ENCODE measurements around the gene TFEB.

The TFEB gene

DNA sequence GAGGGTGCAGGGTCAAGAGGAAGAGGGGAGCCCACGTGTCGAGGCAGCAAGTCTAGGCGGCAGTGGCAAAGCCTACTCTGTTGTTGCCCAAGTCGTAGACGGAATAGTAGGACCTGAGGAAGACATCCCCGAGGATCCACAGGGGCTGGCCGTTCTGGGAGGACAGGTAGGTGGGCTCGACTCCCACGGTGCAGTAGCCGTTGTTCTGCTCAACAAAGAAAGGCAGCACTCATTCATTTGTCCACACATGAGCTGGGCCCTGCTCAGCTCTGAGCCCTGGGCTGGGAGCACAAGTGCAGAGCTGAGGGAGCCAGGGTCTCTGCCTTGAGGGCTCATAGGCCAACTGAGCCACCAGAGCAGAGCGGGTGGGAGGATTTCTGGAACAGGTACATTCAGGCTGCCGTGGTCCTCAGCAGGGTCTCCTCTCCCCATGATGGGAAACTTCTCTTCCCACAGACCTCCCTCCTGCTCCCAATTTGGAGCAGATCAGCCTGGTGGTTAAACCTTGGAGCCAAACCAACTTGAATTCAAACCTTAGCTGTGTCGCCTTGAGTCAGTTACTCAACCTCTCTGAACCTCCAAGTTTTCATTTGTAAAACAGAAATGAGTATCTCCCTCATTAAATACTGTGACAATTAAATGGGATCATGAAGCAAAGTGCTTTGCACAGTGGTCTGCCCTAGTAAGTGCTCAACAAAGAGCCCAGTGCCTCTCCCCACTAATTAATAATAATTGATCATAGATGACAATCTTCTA, 1.6 kb upstream of the TFEB start:
- DNase-seq = no peak

DNA sequence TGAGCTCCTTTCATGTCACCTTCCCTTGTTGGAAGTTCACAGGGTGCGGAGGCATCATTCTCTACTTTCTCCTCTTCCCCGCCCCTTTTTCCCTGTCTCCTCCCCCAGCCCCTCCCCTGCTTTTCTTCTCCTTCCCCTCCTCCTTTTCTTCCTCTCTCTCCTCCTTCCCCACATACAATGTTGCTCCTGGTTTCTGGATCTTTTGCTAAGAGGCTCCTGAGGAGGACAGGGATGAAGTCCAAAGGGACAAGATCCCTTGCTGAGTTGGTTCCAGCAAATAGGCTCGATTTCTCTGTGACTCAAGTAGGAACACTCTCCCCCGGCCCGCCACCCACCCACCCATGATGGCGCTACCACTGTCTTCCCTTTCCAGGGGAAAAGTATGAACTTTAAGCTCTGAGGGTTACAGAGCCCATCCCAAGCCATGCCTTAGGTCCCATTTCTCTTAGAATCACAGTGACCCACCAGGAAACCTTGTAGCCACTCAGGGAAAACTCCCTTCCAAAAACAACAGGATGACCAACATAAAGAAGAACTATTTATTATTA, 852 bp upstream of the TFEB start:
- DNase-seq = no peak

DNA sequence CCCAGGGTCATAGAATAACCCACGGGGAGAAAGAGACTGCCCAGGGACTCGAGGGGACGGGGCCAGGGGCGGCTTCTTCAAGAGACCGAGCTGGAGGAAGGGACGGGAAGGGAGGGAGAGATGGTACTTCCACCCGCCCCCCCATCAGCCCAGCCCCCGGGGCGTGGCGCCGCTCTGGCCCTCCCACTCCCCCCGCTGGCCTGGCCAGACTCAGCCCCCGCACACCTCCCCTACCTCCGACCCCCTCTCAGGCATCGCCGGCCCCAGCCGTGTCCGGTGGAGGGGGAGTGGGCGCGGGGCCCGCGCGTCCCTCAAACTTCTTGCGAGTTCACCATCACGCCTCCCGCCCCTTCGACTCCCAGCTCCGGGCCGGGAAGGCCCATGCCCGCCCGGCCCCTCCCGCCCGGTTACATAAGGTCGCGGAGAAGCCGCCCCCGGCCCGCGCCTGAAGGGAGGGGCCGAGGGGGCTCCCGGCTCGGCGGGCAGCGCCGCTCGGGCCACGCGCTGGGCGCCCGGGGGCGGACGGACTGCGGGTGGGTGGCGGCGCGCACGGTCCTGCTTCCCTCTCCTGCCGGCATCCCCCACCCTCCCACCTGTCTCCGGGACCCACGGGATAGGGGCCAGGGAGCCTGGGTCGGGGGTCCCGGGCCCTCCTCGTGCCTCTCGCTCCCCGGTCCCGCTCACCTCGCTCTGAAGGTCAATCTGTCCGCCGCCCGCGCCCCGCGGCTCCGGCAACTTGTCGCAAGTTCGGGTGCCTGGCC, 562 bp downstream of the TFEB start:
- peak; percentile 69 for DNase-seq

DNA sequence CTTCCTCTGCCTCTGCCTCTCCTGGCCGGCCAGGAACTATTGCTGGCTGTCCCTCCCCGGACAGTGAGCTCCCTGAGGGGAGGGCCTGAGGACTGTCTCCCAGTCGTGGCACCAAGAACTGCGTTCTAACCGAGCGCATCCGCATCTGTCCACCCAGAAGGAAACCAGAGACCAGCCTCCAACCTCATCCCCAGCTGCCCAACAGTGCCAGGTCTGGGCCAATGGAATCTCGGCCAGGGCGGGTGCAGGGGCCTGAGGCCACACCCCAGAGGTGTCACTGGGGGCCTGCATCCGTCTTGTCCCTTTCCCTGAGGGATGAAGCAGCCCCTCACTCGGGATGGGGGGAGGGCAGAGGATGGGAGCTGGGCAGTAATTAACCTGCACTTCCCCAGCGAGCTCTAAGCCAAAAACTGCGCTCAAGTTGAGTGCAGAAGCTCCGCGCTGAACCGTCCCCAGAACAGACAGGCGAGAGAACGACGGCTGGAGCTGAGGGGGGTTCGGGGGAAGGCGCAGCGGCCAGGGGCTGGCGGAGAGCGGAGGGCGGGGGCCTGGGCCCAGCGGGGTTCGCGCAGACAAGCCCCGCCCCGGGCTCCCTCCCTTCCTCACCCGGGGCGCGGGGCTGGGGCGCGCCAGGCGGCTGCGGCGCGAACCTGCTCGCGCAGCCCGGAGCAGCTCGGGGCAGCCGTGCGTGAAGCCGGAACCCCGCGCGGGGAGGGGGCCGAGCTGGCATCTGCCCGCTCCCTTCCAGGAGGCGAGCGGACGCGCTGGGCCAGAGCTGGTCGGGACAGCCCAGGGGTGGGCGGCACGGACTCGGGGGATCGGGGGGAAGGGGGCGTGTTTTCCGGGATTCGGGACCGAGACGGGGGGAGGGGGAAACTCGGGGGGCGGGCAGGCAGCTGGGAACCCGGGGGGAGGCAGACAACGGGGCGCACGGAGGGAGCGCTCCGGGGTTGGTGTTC, 1.4 kb downstream of the TFEB start:
- DNase-seq = peak; percentile 64

DNA sequence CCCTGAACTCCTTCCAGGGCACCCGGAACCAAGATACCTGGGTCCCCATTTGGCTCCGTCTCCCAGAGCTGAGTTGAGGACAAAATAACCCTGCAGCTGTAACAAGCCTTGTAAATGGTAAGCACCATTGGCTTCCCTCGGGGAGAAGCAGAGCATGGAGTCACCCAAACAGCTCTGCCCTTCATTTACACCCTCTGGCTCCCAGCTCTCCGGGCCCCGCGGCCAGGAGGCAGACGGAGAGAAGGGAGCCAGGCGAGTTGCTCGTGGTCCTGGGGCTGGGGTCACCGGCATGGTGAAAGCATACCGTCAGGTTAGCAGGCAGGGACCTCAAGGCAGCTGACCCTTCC, 2.1 kb downstream of the TFEB start:
- DNase-seq = no peak

DNA sequence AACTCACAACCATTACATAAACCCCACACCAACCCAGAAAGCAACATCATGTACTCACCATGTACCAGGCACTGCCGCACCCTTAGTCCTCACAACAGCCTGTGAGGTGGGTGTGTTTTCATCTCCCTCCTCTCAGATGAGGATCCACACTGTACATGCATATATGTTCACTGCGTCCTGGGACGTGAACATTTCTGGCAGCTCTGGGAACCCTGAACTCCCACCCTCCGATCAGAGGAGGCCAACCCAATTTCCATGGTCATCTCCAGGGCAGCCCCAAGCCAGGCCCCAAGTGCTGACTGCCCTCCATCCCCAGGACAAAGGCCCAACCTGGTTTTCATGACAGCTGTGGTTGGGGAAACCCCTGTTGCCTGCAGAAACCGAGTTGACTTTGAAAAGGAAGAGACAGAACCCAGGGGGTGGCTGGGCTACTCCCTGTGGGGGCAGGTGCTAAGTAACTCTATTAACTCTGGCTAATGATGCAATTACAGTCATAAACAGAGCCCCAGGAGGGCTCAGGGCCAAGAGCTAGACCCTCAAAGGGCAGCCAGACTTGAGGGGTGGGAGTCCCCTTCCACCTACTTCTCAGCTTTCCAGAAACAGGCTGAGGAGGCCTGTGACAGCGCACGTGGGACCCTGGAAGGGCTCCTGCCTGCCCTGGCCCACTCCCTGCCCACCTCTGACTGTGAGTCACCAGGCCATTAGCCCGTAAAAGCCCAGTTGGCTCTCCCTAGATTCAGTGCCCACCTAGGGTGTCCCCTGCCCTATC, 2.6 kb downstream of the TFEB start:
- DNase-seq = peak; percentile 51

DNA sequence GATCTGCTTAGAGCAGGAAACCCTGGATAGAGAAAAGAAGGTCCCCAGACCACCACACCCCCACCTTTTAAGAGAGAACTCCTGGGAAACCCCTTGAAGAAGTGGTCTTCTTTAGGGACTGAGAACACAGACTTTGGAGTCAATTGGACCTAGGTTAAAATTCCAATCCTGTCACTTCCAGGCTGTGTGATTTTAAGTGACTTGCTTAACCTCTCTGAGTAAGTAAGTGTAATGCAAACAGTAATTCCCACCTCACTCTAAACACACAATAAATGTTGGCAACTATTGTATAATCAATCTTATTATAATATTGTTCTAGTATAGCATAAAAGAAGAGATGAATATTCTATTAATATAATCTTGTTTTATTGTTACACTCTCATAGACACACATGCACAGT, 3.3 kb downstream of the TFEB start:
- no peak for DNase-seq

DNA sequence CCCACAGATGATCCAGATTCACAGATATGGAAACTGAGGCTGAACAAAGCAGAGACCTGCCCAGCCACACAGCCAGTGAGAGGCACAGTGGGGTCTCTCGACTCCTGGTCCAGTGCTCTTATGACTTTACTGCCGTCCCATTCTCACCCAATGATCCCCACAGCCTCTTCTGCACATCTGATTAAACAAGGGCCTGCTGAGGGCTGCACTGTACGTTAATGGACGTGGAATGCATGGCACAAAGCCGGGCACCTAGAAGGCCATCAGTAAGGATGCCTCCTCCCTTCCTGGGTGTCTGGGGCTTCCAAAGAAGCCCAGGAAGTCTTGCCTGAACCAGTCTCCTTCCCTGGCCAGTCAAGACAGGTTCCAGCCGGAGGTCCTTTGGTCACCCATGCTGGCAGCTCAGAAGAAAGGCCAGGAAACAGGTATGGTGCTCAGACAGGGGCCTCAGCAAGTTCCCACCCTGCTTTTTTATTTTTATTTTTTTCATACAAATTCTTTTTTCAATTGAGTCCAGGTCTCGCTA, 3.8 kb downstream of the TFEB start:
- no peak for DNase-seq

DNA sequence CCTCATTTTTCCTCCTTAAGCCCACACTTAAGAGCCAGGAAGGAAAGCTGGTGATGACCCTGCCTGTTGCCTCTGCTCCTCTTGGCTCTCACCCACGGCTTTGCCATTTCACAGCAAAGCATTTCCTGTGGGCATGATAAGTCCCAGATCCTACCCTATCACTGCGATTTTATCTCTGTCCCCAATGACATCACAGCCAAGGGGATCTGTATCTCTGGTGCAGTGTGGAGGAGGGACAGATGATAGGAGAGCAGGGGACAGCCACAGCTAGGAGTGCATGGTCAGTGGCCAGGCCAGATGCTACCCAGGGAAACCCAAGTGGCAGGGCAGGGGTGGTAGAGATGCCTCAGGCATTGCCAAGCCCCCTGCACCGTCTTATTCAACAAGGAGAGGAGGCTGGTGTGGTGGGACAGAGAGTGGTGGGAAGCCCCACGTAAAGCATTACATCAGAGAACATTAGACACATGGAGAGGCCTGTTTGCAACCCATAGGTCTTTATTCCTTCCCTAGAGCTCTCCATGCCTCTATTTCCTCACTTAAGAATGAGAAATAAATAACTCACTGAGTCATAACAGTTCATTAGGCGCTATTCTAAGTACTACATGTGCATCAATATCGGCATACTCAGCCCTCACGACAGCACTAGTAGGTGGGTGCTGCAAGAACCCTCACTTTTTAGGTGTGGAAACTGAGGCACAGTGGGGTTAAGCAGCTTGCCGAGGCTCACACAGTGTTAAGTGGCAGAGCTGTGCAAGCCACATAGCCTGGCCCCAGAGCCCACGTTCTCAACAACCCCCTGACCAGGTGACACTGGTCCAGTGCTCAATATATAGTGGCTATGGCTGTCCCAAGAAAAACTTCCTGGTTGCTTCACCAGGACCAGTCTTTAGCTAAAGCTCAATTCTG, 4.6 kb downstream of the TFEB start:
- DNase-seq = no peak

DNA sequence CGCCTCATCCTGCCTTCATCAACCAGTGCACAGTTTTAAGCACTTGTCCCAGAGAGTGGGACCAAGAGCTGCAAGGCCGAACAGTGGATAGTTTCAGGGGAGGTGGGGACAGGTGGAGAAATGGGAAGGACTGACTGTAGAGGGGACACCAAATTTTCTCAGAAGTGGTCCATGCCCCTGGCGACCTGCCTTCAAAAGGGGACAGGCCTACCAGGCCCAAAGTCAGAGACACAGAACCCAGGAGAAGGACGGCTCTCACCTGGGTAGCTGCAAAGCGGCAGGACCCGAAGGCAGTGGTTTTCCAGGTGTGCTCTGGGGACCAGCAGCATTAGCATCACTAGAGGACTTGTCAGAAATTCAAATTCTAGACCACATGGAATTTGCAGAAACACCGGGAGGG, 5.8 kb downstream of the TFEB start:
- no peak for DNase-seq

DNA sequence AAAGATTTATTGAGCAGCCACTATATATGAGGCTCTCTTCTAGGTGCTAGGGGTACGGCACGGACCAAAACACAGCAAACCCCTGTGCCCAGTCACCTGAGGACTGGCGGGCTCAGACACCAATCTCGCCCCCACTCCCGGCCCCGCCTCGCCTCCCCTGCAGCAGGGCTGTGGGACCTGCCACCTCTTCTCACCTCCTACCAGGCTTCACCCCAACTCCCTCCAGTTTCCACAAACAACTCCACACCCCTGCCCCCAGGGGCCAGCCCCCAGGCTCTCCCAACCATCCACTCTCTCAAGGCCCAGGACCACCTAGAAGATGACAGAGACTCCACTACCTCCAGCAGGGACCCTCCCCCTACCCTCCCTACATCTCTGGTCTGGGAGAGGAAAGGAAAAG, 6.5 kb downstream of the TFEB start:
- no peak for DNase-seq

DNA sequence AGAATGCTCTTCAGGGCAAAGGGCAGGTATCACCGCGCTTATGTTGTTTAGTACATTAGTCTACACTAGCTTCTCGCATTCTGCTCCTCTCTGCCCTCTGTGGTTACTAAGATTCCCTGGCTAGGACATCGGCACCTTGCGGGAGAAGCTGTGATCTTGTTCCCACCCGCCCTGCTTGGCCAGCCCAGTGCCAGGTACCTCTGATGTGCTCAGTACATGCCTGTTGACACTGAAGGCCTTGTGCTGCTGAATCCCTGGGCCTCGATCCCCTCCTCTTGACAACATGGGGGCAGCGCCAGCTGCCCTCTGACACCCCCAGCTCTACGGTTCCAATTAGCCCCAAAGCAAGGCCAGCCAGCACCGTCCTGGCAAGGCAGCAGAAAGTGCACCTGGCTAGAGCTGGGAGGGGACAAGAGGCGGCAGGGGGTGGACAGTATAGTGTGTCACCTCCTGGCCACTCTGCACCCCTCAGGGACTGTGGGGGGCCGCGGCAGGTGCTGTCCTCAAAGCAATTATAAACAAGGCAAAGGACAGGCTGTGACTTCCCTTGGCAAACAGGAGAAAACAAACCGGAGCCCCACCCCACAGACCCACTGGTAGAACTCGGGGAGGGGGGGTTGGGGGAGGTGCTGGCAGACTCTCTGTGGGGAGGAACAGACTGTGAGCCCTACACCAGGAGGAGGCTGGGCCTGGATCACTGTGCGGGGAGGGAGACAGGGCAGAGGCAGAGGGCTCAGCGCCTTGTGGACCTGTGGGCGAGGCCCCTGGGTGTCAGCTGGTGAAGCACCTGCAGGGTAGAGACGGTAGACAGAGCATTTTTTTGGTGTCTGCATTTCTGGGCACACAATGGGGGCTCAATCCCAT, 7.1 kb downstream of the TFEB start:
- no peak for DNase-seq

DNA sequence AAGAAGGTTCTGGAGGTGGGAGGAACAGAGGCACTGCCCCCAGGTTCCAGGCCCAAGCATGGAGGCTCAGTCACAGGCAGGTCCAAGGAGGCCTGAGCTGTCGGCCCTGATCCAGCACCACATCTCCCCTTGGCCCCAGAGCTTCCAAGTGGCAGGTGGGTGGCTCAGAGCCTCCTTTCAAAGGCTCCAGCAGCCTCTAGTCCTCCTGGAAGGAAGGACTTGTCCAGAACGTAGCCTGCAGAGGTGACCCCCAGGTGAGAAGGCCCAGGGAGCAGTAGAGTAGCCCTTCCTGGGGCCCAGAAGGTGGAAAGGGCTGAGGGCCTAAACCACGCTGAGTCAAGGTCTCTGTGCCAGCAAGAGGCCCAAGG, 7.7 kb downstream of the TFEB start:
- no peak for DNase-seq

DNA sequence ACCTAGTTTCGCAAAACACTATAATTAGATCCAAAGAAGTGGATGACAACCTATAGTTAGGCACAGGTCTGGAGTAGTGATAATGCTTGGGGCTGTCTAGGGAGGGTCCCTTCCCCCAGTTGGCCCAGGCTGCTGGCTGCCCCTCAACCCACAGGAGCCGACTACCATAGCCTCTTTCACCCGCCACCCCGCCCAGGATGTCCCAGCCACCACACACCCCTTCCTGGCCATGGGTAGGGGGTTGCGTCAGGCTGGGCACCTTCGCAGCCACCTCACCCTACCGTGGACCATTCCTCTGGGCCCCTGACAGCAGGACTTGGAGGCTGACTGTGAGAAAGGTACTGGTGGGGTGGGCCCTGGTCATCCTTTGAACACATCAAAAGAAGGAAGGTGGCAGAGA, 8.5 kb downstream of the TFEB start:
- no peak for DNase-seq

DNA sequence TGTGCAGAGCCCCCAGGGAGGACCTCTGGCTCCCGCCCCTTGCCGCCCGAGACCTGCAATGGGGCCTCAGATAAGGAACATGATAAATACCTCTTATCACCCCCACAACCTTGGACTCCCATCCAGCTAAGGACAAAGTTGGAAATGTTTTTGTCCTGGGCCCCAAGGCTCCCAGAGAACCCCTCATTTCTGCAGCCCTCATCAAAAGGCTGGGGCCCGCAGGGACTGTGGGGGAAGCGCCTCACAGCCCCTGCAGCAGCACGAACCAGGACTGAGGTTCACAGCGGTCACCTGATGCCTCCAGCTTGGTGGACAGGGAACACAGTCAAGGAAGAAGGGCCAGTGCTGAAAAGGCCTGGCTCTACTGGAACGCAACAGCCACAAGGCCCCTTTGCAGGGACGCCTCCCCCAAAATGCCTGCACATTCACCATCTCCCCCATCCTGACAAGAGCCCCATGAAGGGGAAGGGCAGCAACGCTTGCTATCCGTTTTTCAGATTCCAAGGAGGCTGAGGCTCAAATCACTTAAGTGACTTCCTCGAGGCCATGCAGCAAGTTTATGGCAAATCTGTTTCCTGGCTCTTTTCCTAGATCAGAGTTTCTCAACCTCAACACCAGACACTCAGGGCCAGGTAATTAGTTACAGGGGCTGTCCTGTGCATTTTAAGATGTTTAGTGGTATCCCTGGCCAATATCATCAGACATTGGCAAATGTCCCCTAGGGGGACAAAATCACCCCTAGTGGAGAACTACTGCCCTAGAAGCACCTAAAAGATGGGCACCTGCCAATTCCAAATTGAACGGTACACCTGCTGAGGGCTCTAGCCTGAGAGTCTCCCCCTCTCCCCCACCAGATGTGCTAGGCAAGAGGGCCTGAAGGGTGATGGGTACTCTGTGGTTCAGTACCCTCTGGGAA, 10.6 kb downstream of the TFEB start:
- DNase-seq = no peak

DNA sequence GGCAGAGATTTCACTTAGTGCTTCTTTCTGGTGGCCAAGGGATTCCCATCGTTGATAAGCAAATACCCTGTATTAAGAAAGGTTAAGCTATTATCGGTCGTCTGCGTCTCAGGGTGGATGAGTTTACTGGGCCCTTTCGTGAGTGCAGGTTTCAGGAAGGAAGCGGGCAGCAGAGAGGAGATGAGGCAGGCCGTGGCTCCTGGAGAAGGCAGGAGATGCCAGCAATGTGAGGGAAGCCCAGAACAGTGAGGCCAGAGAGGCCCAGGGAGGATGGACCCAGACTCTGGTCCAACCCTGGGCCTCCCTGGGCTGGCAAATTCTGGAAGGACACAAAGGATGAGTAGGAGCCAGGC, 11.2 kb downstream of the TFEB start:
- DNase-seq = no peak

DNA sequence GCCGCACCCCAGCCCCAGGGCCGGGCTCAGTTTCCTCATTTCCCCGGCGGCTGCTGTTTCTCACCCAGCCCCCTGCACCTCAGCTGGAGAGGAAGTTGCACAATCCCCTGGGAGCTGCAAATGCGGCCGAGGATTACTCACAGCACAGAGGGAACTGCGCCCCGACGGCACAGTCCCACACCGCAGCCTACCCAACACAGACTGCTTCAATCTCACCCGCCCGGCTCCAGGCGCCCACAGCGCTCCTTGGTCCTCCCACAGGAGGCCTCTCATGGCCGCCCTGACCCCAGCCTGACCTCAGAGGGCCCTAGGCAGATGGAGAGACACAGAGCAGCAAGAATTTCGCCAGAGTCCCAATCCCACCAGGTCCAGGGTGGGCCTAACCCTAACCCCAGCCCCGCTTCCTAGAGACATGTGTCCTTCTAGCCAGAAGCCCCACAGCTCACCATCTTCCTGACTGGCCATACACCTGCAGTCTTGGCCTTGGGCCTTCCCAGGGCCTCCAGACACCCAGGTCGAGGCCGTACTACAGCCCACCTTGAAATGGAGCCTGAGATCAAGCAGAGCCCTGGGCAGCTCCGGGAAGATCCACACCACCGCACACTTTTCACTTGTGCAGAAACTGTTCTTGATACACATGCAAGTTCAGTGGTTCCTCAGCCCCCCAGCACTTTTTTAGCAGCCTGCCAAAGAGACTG, 11.7 kb downstream of the TFEB start:
- no peak for DNase-seq

DNA sequence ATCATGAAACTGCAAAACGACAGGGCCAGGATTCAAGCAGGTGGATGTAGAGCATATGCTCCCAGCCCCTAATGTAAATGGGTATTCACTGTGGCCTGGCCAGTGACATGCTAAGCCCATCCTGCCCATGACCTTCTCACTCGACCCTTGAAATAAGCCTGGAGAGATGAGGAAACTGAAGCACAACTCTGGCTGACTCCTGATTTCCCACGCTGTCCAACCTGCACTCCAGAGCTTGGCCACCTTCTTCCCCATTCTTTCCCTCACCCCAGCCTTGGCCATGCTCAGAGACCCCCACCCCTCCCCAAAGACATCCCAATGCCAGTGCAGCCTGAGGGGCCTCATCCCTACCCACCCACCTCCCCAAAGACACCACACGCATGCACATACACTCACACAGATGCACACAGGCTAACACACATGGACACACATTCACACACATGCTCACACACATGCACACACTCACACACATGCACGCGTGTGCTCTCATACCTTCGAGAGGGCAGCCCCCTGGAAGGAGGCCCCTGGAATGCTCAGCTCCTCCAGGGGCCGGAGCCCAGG, 12.4 kb downstream of the TFEB start:
- DNase-seq = no peak

All from T-helper 9 cell (primary cell).